ENCODE measurements around the gene WDR44.

GRCh38 chrX:118356154-118356701, 10.3 kb downstream of the WDR44 start:
- TF ChIP-seq CTCF (IDR thresholded peaks at IDR 0.05) (no peak), EZH2 (IDR thresholded peaks at IDR 0.05; ENCODE audit: borderline replicate concordance, insufficient read depth, low read depth, low read length, poor library complexity, severe bottlenecking) (no peak)
